Measurements from ENCODE around the gene POU2F3.

The POU2F3 gene

GRCh38 chr11:120331301-120331996 lies 91.5 kb downstream of the POU2F3 start:
- H2AFZ ChIP-seq (ENCODE audit: low read depth, low read length) = no peak overlapping the region
- H3K4me3 ChIP-seq (ENCODE audit: low read length) = no peak overlapping the region
- H4K20me1 ChIP-seq (ENCODE audit: insufficient read depth, low read length) = no peaks in the 10 kb centered on the region
- TF ChIP-seq EZH2phosphoT487 (IDR thresholded peaks at IDR 0.05; ENCODE audit: low read depth) = no peak
- no peak for TF ChIP-seq CTCF (IDR thresholded peaks at IDR 0.05; ENCODE audit: low read depth, low read length)
- H3K9me3 ChIP-seq (ENCODE audit: insufficient read depth, low read length) = no peaks in the 10 kb centered on the region
- H3K27ac ChIP-seq (ENCODE audit: low read length) = no peak overlapping the region
- no peak overlapping the region for H3K9ac ChIP-seq (ENCODE audit: low read length)
- H3K27me3 ChIP-seq (ENCODE audit: low read depth, low read length) = peaks cover 32% of the 10 kb centered on the region
- H3K79me2 ChIP-seq (ENCODE audit: low read length) = no peaks in the 10 kb centered on the region
- H3K36me3 ChIP-seq (replicated peaks; ENCODE audit: low read depth, low read length) = no peaks in the 10 kb centered on the region
- no peak overlapping the region for H3K4me2 ChIP-seq (ENCODE audit: low read length)
- H3K4me1 ChIP-seq (ENCODE audit: low read length) = peaks cover 16% of the 10 kb centered on the region

- H3K27me3 ChIP-seq (ENCODE audit: low read depth, low read length) = peaks cover 30% of the 10 kb centered on the region
- no peak overlapping the region for H3K27ac ChIP-seq (ENCODE audit: low read length)
- TF ChIP-seq EZH2phosphoT487 (IDR thresholded peaks at IDR 0.05; ENCODE audit: low read depth) (no peak), CTCF (IDR thresholded peaks at IDR 0.05; ENCODE audit: low read depth, low read length) (no peak)
- H3K9ac ChIP-seq (ENCODE audit: low read length) = no peak overlapping the region
- no peaks in the 10 kb centered on the region for H3K9me3 ChIP-seq (ENCODE audit: insufficient read depth, low read length)
- H3K4me3 ChIP-seq (ENCODE audit: low read length) = no peak overlapping the region
- H4K20me1 ChIP-seq (ENCODE audit: insufficient read depth, low read length) = peaks cover 8% of the 10 kb centered on the region
- H2AFZ ChIP-seq (ENCODE audit: low read depth, low read length) = no peak overlapping the region
- H3K79me2 ChIP-seq (ENCODE audit: low read length) = peaks cover 14% of the 10 kb centered on the region
- no peaks in the 10 kb centered on the region for H3K36me3 ChIP-seq (replicated peaks; ENCODE audit: low read depth, low read length)
- peaks cover 13% of the 10 kb centered on the region for H3K4me1 ChIP-seq (ENCODE audit: low read length)
- H3K4me2 ChIP-seq (ENCODE audit: low read length) = no peak overlapping the region
These were observed 93.1 kb downstream of the POU2F3 start for GRCh38 chr11:120332822-120333716.

GRCh38 chr11:120333801-120334200 lies 93.9 kb downstream of the POU2F3 start:
- H3K36me3 ChIP-seq (replicated peaks; ENCODE audit: low read depth, low read length) = no peaks in the 10 kb centered on the region
- no peak overlapping the region for H3K9ac ChIP-seq (ENCODE audit: low read length)
- H3K79me2 ChIP-seq (ENCODE audit: low read length) = peaks cover 19% of the 10 kb centered on the region
- no peak overlapping the region for H3K27ac ChIP-seq (ENCODE audit: low read length)
- H3K27me3 ChIP-seq (ENCODE audit: low read depth, low read length) = peaks cover 36% of the 10 kb centered on the region
- H3K4me1 ChIP-seq (ENCODE audit: low read length) = peaks cover 15% of the 10 kb centered on the region
- no peak overlapping the region for H3K4me2 ChIP-seq (ENCODE audit: low read length)
- no peak overlapping the region for H2AFZ ChIP-seq (ENCODE audit: low read depth, low read length)
- no peak overlapping the region for H3K4me3 ChIP-seq (ENCODE audit: low read length)
- peaks cover 16% of the 10 kb centered on the region for H4K20me1 ChIP-seq (ENCODE audit: insufficient read depth, low read length)
- H3K9me3 ChIP-seq (ENCODE audit: insufficient read depth, low read length) = no peaks in the 10 kb centered on the region
- TF ChIP-seq EZH2phosphoT487 (IDR thresholded peaks at IDR 0.05; ENCODE audit: low read depth) = no peak
- TF ChIP-seq CTCF (IDR thresholded peaks at IDR 0.05; ENCODE audit: low read depth, low read length) = no peak

- H3K27me3 ChIP-seq (ENCODE audit: low read depth, low read length) = peaks cover 39% of the 10 kb centered on the region
- H3K4me3 ChIP-seq (ENCODE audit: low read length) = no peak overlapping the region
- no peaks in the 10 kb centered on the region for H3K36me3 ChIP-seq (replicated peaks; ENCODE audit: low read depth, low read length)
- no peak overlapping the region for H3K27ac ChIP-seq (ENCODE audit: low read length)
- H3K9me3 ChIP-seq (ENCODE audit: insufficient read depth, low read length) = no peaks in the 10 kb centered on the region
- H2AFZ ChIP-seq (ENCODE audit: low read depth, low read length) = no peak overlapping the region
- H3K79me2 ChIP-seq (ENCODE audit: low read length) = peaks cover 21% of the 10 kb centered on the region
- no peak overlapping the region for H3K9ac ChIP-seq (ENCODE audit: low read length)
- peaks cover 15% of the 10 kb centered on the region for H3K4me1 ChIP-seq (ENCODE audit: low read length)
- TF ChIP-seq CTCF (IDR thresholded peaks at IDR 0.05; ENCODE audit: low read depth, low read length) (no peak), EZH2phosphoT487 (IDR thresholded peaks at IDR 0.05; ENCODE audit: low read depth) (no peak)
- H3K4me2 ChIP-seq (ENCODE audit: low read length) = no peak overlapping the region
- H4K20me1 ChIP-seq (ENCODE audit: insufficient read depth, low read length) = peaks cover 19% of the 10 kb centered on the region
These were observed 94.4 kb downstream of the POU2F3 start for GRCh38 chr11:120334332-120334731.
